Adipose tissue (tissue), 3 donors: ENCODE data around the gene GPR4. TPM values are rescaled to one million over a fixed set of nuclear protein-coding genes. Genes with fewer than 3 reads are reported as not detected.

Experiments
- H3K27ac ChIP-seq: one replicate; pipeline ENCODE4 v1.5.1; 2013; ENCODE audit warnings: low read depth, low read length
- WGBS, 3 donors: extraction: QIAGEN DNeasy Blood & Tissue Kit; methylation state at CpG; one replicate each; pipeline ENCODE4 v1.1.7; 2013; 5-methylcytosine and 5-hydroxymethylcytosine counted together
- polyA plus RNA-seq, 3 donors: library from polyadenylated mRNA; stranded (reverse); fragments of 200-250 nt; gene quantifications; one replicate each; pipeline ENCODE4 v1.2.3, GENCODE V29; 2013
- donor health status: healthy with polysubstance abuse.
- donor health status: Bipolar disorder and iron deficiency.
- donor health status: healthy.

Gene GPR4
- 10 to 100 TPM in 2 of 3 donors, 1 to 10 TPM in 1; 1.3 to 29.5 (median 11.6) TPM for polyA plus RNA-seq

DNA sequence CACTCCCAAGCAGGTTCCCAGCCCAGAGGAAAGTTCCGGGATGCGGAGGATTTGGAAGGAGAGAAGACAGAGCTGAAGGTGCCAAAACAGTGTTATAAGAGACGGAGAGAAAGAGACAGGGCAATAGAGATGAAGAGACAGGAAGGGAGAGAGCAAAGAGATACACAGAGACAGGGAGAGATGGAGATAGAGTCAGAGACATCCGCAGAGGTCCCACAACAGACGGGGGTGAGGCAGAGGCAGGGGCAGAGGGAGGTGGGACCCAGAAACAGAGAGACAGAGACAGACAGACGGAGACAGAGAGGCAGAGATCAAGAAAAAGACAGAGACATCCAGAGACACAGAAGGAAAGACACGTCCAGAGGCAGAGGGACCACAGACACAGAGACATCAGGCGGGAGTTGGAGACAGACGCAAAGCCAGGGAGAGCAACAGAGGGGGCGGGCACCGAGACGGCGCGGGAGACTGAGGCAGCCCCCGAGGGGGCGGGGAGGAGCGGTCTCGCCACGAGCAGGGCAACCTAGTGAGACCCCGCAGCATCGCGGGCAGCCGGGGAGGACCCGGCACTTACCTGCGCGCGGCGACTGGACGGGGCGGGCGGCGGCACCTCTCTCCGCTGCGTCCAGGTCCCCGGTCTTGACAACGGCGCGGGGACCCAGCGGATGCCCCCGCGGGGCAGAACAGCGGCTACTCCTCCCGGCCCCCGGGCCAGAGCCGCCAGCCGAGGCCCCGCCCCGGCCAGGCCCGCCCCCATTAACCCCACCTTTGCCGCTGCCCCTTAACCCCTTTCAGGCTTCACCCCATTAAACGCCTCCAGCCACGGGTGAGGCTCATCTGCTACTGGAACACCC is at the start of gene GPR4:
TSS of gene GPR4 (minus strand) at position 689 of the 851 bp plus-strand sequence. CDS start 10,346 bp downstream, outside the sequence.
- no peak within 1 kb of the TSS for H3K27ac ChIP-seq
- WGBS, 3 donors, result 2 to 3% (median 3%) methylated on average over 36 to 52 of the region's 52 CpGs

DNA sequence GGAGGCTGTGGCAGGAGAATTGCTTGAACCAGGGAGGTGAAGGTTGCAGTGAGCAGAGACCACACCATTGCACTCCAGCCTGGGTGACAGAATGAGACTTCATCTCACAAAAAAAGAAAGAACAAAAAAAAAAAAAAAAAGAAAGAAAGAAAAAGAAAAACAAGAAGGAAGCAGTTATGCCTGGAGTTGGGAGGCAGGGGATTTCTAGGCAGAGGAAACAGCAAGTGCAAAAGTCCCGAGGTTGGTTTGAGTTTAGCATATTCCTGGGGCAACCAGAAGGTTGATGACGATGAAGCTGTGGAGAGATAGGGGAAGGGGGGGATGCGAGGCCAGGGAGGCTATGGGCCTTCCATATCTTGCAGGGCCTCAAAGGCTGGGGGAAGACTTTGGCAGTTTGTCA is 48.7 kb upstream of the GPR4 start:
- 56 to 77% (median 60%) methylated on average over 3 of the region's 3 CpGs for WGBS, 3 donors
- H3K27ac ChIP-seq, result no peak overlapping the region

DNA sequence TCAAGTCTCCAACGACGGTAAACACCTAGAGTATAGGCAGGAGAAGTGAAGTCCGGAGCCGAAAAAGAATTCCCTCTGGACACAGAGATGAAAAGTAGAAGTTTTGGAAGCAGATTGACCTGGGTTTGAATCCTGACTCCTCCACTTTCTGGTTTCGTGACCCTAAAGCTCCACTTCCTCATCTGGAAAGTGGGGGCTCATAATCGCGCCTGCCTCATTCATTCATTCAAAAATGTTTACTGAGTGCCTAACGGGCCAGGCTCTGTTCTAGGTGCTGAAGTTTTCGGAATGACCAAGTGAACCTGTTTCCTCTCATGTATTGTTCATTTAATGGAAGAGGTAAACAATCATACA is 44.3 kb upstream of the GPR4 start:
- 9 to 11% (median 9%) methylated on average over 9 of the region's 9 CpGs for WGBS, 3 donors
- H3K27ac ChIP-seq, result no peak overlapping the region

DNA sequence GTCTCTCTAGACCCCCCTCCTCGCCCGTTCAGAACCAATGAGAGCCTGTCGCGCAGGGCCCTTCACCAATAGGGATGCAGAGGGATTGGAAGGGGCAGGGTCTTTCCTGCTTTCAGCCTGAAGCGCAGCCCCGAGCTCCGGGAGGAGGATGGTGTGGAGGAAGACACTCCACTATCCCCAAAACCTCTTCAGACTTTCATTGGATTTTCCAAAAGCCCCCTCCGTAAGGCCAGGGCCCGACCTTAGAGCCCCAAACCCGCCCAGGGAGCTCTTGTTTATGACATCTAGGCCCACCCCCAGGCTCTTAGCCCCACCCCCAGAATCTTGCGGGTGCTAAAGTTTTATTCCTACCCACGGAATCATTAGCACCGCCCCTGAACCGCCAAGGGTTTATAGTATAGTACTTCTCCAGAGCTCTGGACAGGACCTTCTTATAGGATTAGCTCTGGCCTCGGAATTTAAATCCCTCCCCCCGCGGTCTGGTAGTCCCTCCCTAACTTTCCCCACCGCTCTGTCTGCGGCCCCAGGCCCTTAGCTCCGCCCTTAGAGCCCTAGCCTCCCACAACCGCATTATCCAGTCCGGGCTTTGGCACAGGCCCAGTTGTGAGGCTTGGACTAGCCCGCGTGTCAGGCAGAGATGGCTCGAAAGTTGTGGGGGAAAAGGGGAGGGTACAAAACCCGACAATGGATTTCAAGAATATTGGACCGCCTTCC is 43.8 kb upstream of the GPR4 start:
- 0 to 2% (median 1%) methylated on average over 27 of the region's 27 CpGs for WGBS, 3 donors
- no peak overlapping the region for H3K27ac ChIP-seq

DNA sequence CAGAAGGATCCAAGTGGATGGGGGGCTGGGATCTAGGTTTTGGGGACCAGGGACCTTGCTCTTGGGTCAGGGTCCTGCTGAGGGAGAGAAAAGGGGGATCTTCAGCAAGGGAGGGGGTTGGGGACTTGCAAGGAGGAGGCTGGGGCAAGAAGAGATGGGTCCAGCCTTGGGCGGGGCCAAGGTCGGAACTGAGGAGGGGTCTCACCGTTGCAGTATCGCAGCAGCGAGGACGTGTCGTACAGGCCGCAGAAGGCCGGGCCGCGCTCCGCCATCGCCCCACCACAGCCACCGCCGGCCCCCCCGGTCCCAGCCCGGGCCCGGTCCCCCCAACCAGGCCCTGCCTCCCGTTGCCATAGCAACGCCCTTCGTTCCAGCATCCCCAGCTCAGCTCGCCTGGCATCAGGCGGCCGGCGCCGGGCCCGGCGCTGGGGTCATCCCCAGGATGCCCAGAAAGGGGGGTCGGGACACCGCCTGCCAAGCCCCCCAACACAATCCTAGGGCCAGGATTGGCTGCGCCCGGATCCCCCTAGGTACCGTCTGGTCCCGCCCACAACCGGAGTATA is 43.1 kb upstream of the GPR4 start:
- 14 to 15% (median 14%) methylated on average over 27 to 35 of the region's 35 CpGs for WGBS, 3 donors
- H3K27ac ChIP-seq, result no peak overlapping the region

DNA sequence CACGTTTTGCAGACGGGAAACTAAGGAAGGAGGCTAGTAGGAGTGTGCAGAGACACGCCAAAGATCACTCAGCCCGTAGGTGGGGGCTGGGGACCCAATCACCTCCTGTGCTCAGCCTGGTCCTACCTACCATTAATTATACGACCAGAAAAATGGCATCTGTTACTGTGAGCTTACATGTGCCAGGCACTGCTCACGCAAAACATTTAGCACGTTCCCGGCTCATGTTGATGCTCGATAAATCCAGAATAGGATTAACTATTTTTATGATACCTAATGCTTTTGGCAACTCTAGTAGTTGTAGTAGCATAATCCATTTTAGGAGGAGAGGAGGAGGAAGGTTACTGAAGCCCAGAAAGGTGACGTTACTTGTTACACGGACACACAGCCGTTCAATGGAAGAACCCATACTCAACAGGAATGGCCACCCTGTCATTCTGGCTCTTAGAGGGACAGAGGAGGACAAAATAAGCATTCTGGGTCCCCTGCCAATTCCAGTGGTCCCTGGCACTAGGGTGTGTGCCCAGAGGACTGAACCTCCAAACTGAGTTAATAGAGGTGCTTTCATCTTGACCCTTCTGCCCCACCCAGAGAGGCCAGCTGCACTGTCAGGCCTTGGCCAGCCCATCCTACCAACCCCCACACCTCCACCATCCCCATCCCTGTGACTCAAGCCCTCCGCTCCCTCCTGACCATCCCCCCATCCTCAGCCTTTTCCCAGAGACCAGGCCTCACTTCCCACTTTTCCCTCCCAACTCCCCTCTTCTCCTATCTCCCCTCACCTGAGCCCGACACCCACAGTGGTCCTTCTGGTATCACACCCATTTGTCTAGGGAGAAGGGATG is 42.1 kb upstream of the GPR4 start:
- WGBS, 3 donors, result 47 to 55% (median 51%) methylated on average over 14 of the region's 14 CpGs
- H3K27ac ChIP-seq, result no peak overlapping the region

DNA sequence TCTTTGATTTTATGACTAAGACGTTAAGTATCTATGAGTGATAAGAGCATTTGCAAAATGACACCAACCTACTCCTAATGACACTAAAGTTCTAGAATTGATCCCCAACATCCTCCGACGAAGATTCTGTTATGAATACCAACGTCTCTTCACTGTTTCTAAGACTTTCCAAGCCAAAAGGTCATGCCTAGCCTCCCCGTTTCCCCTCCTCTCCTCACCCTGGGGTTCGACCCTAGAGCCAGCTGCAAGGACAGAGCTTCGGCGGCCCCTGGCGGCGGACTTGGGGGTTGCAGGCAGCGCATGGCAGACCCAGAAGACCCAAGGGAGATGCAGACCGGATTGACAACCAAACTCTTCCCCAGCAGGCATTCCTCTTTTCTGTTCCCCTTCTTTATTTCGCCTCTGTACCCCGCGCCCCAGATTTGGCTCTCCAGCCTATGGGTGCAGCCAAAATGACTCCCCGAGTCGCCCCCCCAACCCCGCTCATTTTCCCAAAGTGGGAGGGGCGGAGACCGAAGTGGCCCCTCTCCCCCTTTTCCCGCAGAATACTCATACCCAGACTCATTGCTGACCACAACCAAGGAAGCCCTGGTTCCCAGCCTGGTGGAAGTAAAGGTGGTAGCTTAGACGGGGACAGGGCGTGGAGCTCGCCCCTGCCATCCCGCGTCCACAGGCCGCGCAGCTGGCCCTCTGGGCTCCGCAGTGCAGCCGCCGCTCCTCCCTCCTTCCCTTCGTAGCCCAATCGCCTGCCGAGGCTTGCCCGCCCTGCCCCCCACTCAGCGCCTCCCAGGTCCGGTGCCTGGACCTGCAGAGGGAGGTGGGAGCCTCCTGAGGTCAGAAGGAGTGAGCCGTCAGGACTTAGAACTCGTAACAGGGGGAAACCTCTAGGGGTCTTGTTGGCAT is 41.3 kb upstream of the GPR4 start:
- whole genome bisulfite sequencing, 3 donors, result 11 to 13% (median 11%) methylated on average over 37 to 39 of the region's 39 CpGs
- no peak overlapping the region for H3K27ac ChIP-seq

DNA sequence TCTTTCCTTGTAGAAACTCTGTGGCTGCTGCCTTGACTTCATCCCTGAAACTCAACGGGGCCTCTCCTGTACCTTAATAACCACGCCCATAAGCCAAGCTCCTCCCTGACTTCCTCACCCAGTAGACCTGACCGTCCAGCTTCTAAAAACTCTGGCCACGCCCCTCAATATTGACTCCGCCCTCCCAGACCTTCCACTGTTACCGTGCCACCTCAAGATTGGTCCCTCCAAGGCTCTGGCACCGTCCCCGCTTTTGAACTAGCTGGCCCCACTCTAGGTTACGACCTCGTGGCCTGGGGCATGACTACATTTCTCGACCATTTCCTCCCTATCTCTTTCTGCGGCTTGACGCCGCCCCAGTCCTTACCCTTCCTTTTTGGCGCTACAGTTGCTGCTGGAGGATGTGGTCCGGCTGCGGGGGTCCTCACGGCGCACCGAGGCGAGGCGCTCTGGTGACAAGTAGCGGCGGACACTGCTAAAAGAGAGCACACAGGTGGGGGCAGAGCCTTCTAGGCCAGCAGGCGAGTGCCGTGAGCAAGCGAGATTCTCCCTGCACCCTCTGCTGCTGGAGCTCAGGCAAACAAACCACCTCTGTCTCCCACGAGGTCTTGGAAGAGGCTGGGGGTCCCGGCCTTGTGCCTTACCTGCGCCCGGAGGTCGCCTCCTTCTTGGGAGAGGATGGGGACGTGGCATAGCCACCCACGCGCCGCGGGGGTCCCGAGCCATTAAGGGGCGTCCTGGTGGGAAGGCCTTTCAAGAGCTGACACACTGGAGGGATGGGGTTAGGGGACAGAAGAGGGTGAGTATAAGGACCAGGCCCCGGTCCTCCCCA is 39.5 kb upstream of the GPR4 start:
- no peak overlapping the region for H3K27ac ChIP-seq
- WGBS, 3 donors, result 3 to 7% (median 3%) methylated on average over 39 to 40 of the region's 40 CpGs

DNA sequence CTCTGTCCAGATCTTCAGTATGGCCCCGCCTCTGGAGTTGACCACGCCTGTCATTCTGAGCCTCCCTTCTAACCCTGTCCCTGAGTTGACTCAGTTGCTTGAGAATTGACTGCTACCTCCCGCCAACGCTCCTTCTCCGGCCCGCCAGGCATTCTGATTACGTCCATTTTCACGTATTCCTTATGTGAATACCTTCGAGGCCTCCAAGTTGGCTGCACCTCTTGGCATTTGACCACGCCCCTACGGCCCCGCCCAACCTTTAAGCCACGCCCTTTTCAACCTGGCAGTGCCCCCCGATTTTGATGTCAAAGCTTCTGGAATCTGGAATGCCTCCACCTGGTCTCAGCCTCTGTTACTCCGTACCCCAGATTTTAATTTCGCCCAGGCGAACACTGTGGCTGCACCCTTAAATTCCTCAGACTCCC is 38.8 kb upstream of the GPR4 start:
- H3K27ac ChIP-seq, result no peak overlapping the region
- 51 to 59% (median 58%) methylated on average over 17 of the region's 17 CpGs for WGBS, 3 donors

DNA sequence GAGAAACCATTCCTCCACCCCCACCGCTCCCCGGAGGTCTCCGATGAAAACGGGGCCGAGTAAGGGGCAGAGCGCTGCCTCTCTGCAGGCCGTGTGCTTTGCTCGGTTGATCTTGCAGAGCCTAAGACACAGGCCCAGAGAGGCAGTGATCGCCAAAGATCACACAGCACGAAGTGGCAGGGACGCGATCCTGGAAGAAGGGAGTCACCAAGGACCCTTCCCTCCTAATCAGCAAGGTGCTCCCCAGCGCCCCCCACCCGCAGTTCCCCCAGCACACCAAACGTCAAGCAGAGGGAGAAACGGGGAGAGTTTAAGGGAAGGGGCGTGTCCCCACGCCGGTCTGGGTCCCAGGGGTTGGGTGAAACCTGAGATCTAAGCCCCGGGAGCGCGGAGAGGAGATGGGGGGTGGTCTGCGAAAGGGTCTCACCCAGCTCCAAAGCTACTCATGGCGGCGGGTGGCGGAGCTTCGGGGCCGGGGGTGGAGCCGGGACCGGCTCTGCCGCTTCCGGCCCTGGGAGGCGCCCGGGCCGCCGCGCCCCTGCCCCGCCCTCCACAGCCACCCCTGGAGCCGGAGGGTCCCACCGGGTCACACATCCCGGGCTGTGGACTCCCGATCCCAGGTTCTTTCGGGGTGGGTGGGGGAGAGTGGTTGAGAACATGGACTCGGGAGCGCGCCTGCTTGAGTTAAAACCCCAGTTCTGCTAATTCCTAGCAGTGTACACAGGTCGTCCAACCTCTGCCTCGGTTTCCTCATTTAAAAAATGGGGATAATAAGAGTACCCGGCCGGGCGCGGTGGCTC is 37.1 kb upstream of the GPR4 start, which contains the start of gene EML2:
TSS of gene EML2 (minus strand) at position 468 of the 800 bp plus-strand sequence. CDS start at position 447, 21 bp downstream.
- WGBS, 3 donors, result 2 to 5% (median 4%) methylated on average over 46 to 52 of the region's 52 CpGs
- no peak within 1 kb of the TSS for H3K27ac ChIP-seq

DNA sequence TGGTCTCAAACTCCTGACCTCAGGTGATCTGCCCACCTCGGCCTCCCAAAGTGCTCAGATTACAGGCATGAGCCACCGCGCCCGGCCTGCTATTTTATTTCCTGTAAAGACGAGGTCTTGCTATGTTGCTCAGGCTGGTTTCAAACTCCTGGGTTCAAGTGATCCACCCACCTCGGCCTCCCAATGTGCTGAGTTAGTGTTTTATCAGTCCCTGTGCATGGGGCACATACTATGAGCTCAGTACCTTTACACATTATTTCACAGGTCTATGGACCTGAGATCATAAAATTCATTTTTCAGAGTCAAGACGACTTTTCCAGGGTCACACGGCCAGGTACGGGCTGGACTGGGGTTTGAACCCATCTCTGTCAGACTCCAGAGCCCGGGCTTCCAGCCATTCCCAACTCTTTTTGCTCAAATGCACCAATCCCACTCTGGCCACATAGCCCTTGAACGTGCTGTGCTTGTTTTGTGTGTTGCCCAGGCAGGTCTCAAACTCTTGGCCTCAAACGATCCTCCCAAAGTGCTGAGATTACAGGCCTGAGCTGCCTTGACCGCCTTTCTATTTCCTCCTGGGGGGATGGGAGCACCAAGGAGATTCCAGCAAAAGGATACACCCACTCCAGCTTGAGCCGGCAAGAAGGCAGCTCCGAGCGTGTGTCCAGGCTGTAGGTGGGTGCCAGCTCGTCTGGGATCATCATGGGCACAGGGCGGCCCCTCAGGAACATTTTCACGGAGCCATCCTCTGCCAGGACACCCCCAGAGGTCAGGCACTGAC is 36.1 kb upstream of the GPR4 start:
- H3K27ac ChIP-seq, result no peak overlapping the region
- 66 to 82% (median 78%) methylated on average over 19 of the region's 19 CpGs for WGBS, 3 donors

DNA sequence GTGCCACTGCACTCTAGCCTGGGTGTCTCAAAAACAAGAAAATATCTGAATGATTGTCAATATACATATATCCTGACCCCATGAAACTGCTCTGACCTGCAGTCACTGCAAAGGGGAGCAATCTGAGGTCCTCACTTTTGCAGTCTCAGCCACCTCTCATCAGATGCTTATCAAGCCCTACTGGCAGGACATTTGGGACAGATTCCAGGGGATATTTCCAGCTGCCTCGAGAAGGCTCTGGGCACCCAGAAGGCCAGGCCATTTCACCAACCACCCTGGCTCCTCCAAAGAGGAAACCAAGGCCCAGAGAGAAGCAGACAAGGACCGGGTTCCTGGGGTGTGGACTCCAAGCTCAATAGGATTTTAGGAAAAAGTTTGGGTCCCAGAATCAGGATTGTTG is 34.9 kb upstream of the GPR4 start:
- H3K27ac ChIP-seq, result no peak overlapping the region
- 65 to 80% (median 77%) methylated on average over 2 of the region's 2 CpGs for WGBS, 3 donors

DNA sequence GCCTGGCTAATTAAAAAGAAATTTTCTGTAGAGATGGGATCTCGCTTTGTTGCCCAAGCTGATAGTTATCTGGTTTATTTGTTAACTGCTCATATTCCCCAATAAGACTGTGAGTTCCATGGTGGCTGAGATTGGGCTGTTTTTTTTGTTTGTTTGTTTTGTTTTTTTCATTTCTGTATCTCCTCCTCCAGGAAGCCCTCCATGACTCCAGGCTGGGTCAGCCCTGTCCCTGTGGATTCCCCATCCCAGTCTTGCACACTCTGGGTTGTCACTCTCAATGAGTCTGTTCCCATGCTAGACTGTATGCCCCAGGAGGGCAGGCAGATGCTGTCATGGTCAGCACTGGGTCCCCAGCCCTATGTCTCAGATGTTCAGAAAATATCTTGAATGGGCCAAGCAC is 34.3 kb upstream of the GPR4 start:
- 93 to 100% (median 98%) methylated on average over 1 of the region's 1 CpG for WGBS, 3 donors
- H3K27ac ChIP-seq, result no peak overlapping the region

DNA sequence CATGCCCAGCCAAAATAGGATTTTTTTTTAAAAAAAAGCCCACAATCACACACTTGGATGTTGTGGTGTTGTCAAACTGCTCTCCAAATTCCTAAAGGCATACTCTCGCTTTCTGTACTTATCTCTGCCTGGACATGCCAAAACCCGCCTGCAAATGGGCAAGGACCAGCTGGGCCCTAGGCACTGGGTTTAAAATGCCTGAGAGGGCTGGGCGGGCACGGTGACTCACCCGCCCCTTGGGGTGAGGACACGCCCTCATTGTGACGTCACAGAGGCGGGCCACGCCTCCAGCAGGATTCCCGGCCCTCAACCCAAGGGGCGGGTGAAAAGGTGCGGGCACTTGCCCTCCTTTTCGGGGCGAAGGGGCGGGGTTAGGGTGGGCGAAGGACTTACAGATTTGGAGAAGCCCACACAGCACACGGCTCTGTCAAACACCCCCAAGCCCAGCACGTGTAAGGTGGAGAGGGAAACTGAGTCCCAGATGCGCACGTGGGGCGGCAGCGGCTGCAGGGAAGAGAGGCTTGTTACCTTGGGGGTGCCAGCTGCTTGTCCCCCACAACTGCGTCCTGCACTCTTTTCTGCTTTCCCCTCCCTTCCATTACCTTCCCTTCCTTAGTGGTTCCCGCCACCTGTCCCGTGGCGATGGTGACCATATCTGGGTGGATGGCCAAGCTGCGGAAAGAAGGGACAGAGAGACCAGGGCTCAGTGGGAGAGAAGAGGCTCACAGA is 30.6 kb upstream of the GPR4 start:
- WGBS, 3 donors, result 57 to 66% (median 61%) methylated on average over 27 of the region's 27 CpGs
- no peak overlapping the region for H3K27ac ChIP-seq

DNA sequence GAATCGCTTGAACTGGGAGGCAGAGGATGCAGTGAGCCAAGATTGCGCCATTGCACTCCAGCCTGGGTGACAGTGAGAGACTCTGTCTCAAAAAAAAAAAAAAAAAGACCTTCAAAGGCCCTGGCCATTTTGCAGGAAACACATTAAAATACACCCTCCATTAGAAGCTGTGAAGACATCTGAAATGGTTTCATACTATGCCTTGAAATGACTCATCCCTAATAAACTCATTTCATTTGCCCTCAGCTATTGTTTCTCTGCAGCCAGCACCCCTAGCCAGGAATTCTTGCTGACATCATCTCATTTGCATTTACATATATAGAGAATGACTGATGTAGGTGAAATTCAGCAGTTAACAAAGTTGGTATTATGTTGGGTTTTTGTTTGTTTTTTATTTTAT is 28.5 kb upstream of the GPR4 start:
- 91 to 96% (median 95%) methylated on average over 2 of the region's 2 CpGs for WGBS, 3 donors
- no peak overlapping the region for H3K27ac ChIP-seq
